Mucosa of stomach (tissue), 1 donor: ENCODE results near the gene AHDC1.

ENCODE experiments used
- H3K27me3 ChIP-seq: one replicate; pipeline ENCODE4 v1.7.0; 2013; ENCODE audit warnings: mild to moderate bottlenecking, low read length; ENCODE audit not compliant: control insufficient read depth, insufficient read depth
- H3K36me3 ChIP-seq: one replicate; pipeline ENCODE4 v1.7.0; 2013; ENCODE audit warnings: low read length; ENCODE audit not compliant: control insufficient read depth, insufficient read depth
- H3K4me1 ChIP-seq: one replicate; pipeline ENCODE4 v1.7.0; 2013; ENCODE audit warnings: mild to moderate bottlenecking, low read length; ENCODE audit not compliant: control insufficient read depth, insufficient read depth
- H3K4me3 ChIP-seq: one replicate; pipeline ENCODE4 v1.7.0; 2013; ENCODE audit warnings: low read length
- H3K9ac ChIP-seq: one replicate; pipeline ENCODE4 v1.7.0; 2013; ENCODE audit warnings: mild to moderate bottlenecking, low read length, moderate library complexity
- H3K9me3 ChIP-seq: one replicate; pipeline ENCODE4 v1.7.0; 2013; ENCODE audit warnings: mild to moderate bottlenecking, low read length, moderate library complexity; ENCODE audit not compliant: control insufficient read depth
- donor health status: Pancreatic carcinoma.

The AHDC1 gene

DNA sequence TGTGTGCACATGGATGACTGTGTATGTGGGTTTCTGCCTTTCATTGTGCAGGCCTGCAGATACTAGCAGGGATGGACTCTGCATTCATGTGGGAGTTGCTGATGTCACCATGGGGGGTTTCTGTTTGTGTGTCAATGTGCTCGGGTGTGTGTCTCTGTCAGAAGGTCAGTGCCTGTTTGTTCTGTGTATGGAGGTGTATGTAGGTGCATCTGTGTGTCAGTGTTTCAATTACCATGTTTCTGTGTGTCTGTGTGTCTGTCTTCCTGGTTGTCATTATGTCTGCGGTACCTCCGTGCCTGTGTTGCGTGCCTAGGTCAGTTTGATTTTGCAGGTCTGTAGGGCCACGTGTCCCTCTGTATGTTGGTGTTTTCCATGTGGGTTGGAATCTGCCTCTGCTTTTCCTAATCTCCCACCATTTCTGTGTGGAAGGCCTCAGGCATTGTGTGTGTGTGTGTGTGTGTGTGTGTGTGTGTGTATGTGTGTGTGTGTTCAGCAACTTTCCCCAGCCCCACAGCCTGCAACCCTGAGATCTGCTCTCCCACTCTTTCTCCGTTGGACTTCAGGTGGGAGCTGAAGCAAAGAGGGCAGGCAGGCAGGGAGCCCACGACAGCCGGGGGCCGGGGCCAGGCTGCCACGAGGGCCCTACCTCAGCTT, 77.2 kb downstream of the AHDC1 start:
- Histone ChIP-seq H3K4me1 (peaks cover 71% of the 10 kb centered on the region), H3K4me3 (no peak overlapping the region), H3K9ac (peak overlapping the region; percentile 59)

GRCh38 chr1:27525296-27526272, 78.4 kb downstream of the AHDC1 start:
- Histone ChIP-seq H3K27me3 (no peaks in the 10 kb centered on the region), H3K36me3 (no peaks in the 10 kb centered on the region), H3K9me3 (no peaks in the 10 kb centered on the region), H3K4me1 (peaks cover 82% of the 10 kb centered on the region), H3K4me3 (no peak overlapping the region), H3K9ac (peak overlapping the region; percentile 24)

More for the DNA sequence above, 77.2 kb downstream of the AHDC1 start:
- Histone ChIP-seq H3K36me3 (no peaks in the 10 kb centered on the region), H3K27me3 (no peaks in the 10 kb centered on the region), H3K9me3 (no peaks in the 10 kb centered on the region)

GRCh38 chr1:27523337-27524020, 80.5 kb downstream of the AHDC1 start:
- H3K9ac ChIP-seq, result peak overlapping the region; percentile 56
- H3K4me3 ChIP-seq, result peak overlapping the region; percentile 49

GRCh38 chr1:27522432-27523336, 81.3 kb downstream of the AHDC1 start:
- peaks cover 92% of the 10 kb centered on the region for H3K4me1 ChIP-seq
- H3K9ac ChIP-seq, result peak overlapping the region; percentile 56
- H3K36me3 ChIP-seq, result no peaks in the 10 kb centered on the region
- H3K9me3 ChIP-seq, result no peaks in the 10 kb centered on the region
- H3K27me3 ChIP-seq, result no peaks in the 10 kb centered on the region
- peak overlapping the region; percentile 49 for H3K4me3 ChIP-seq

More at GRCh38 chr1:27523337-27524020, 80.5 kb downstream of the AHDC1 start:
- Histone ChIP-seq H3K36me3 (no peaks in the 10 kb centered on the region), H3K27me3 (no peaks in the 10 kb centered on the region), H3K4me1 (peaks cover 90% of the 10 kb centered on the region), H3K9me3 (no peaks in the 10 kb centered on the region)

DNA sequence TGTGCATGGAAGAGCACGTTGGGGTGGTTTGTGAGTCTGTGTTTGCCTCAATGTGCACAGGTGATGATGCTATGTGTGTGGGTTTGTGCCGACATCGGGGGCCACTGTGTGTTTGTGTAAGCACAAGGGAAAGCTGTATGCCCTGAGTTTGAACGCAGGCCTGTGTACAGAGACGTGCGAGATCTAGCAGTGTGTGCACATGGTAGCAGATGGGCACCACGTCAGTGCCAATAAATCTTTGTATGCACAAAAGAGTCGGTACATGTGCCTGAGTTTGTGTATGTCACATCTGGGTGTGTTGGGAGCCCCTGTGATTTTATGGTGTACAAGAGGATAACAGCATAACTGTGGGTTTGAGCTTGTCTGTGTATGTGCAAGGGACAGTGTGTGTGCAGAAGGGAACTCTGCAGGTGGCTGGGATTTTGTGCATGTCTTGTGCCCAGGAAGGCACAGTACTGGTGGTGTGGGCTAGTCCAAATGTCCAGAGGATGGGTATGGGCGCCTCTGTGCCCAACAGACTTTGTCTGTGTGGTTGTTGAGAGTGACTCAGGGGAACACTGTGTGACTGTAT, 82.0 kb downstream of the AHDC1 start:
- Histone ChIP-seq H3K9ac (no peak overlapping the region), H3K9me3 (no peaks in the 10 kb centered on the region), H3K4me1 (peaks cover 89% of the 10 kb centered on the region), H3K27me3 (no peaks in the 10 kb centered on the region), H3K36me3 (no peaks in the 10 kb centered on the region), H3K4me3 (no peak overlapping the region)

DNA sequence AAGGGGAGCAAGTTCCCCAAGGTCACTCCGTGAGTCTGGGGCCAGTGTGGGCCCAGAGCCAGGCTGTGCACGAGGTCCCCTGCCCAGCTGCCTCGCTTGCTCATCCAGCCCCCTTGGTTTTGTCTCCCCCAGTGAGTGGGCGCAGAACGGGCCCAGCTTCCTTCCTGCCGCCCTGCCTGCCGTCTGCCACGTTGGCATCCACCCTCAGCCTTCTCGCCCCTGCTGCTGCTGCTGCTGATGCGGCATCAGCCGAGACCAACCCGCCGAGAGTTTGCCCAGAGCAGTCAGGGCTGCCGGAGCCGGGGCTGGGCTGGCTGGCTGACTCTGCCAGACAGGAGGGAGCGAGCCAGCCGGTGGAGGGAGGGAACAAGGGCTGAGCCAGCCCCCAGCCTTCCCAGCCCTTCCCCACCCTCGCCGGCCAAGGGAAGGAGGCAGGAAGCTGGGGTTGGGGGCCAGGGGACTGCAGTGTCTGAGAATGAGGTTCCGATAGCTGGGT, 82.6 kb downstream of the AHDC1 start:
- H3K9ac ChIP-seq, result peak overlapping the region; percentile 25

GRCh38 chr1:27520651-27521050, 83.3 kb downstream of the AHDC1 start:
- Histone ChIP-seq H3K9ac (peak overlapping the region; percentile 25), H3K36me3 (no peaks in the 10 kb centered on the region), H3K27me3 (no peaks in the 10 kb centered on the region), H3K9me3 (no peaks in the 10 kb centered on the region), H3K4me1 (peaks cover 79% of the 10 kb centered on the region), H3K4me3 (no peak overlapping the region)

More for the DNA sequence above, 82.6 kb downstream of the AHDC1 start:
- Histone ChIP-seq H3K27me3 (no peaks in the 10 kb centered on the region), H3K36me3 (no peaks in the 10 kb centered on the region), H3K4me3 (no peak overlapping the region), H3K9me3 (no peaks in the 10 kb centered on the region), H3K4me1 (peaks cover 86% of the 10 kb centered on the region)

DNA sequence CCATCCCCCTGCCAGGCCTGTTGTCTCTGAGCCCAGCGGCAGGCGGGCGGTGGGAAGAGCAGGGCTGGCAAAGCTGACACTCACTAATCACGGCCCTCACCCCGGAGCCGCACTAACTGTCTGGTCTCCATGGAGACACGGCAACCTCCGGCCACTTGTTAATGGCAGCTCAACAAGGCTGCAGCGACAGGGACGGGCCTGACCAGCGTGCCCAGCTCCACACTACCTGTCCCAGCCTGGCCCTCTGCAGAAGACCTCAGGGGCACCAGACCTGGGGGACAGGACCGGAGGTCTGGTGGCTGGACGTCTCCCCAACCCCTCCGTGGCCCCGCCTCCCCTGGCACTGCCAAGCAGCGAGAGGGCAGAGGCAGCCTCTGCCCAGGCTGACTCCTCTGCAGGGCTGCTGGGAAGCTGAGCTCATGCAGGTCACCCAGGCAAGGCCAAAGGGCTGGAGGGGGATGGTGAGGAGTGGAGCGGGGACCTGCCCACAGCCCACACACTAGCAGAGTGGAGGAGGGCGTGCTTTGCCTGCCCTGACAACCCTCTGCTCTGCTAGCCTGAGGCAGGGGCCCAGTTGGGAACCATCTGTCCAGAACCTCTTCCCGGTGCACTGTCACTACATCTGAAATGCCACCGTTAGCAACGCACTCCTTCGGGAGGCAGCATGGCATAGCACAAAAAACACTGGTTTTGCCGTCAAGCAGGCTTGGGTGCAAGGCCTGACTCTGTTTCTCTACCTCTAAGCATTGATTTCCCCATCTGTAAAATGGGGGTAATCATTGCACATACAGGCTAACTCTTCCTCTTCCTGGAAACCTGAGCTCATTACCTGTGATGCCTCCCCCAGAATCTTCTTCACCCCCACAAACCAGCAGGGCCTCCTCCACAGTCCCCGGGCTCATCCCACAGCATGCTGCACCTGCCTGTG, 84.3 kb downstream of the AHDC1 start:
- peaks cover 72% of the 10 kb centered on the region for H3K4me1 ChIP-seq
- no peaks in the 10 kb centered on the region for H3K36me3 ChIP-seq
- H3K27me3 ChIP-seq, result no peaks in the 10 kb centered on the region
- H3K9me3 ChIP-seq, result no peaks in the 10 kb centered on the region
- no peak overlapping the region for H3K4me3 ChIP-seq
- H3K9ac ChIP-seq, result peak overlapping the region; percentile 56

DNA sequence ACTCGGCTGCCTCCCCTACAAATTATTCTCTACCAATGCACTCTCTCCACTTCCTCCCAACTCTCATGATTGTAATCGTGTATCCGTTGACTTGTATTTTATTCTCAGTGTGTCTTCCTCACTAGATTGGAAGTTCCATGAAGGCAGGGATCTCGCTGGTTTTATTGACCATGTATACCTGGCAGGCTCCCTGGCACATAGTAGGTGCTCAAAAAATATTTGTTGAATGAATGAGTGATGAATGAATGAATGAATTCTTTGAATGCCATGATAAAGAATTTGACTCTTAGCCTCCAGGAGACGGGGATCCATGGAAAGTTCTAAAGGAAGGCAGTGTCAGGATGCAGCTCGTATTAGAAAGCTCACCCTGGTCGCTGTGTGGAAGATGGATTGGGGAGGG, 85.1 kb downstream of the AHDC1 start:
- Histone ChIP-seq H3K9ac (peak overlapping the region; percentile 56), H3K36me3 (no peaks in the 10 kb centered on the region), H3K9me3 (no peaks in the 10 kb centered on the region), H3K4me1 (peaks cover 68% of the 10 kb centered on the region), H3K4me3 (peak overlapping the region; percentile 22), H3K27me3 (no peaks in the 10 kb centered on the region)
